ENCODE data around the gene SIRT1. TPM values are rescaled to one million over a fixed set of nuclear protein-coding genes. Genes with fewer than 3 reads are reported as not detected.
A peak's percentile ranks its signal among the peaks of the same experiment; 100 is the strongest.

The SIRT1 gene
- 13.1 and 13.9 TPM in 2 replicates for total RNA-seq (2013; cell fraction: nucleolus; rRNA removed)
- total RNA-seq (2014; rRNA removed) (10.2 and 12.8 TPM in 2 replicates), total RNA-seq (2014; rRNA removed; fragmentation: Illumina TruSeq; extraction: Trizol) (11.6 and 12.8 TPM in 2 replicates), total RNA-seq (2021) (12.0 and 14.2 TPM in 2 replicates), polyA plus RNA-seq (2011; rRNA removed) (11.4 and 17.2 TPM in 2 replicates), polyA plus RNA-seq (2014; fragmentation: Illumina TruSeq; extraction: Trizol) (13.5 and 17.9 TPM in 2 replicates), polyA plus RNA-seq (2014; fragmentation: Nextera tagmentation; extraction: Ambion mirVana) (1 to 10 TPM; 4.9 to 6.6 TPM), polyA plus RNA-seq (2014; rRNA removed) (7.2 and 9.5 TPM in 2 replicates), polyA plus RNA-seq (2016; fragmentation: Nextera tagmentation; extraction: Ambion mirVana) (10 to 100 TPM in 1 of 2 experiments, 1 to 10 TPM in 1; 3.6 to 10.2 TPM), polyA minus RNA-seq (2011; rRNA and poly(A)+ RNA removed) (5.5 and 6.6 TPM in 2 replicates), Bru-seq, nascent RNA (percentile 86 among the genes with signal in this experiment), BruChase-seq, experiment 1, labeled RNA remaining after a 6-hour chase (percentile 74 among the genes with signal in this experiment), BruChase-seq, experiment 2, labeled RNA remaining after a 2-hour chase (percentile 85 among the genes with signal in this experiment)
- polyA plus RNA-seq (2011; ENCODE audit: low read depth), result 4.3 TPM
- 4.3 and 4.9 TPM in 2 replicates for polyA plus RNA-seq (2011; cell fraction: cytosol; rRNA removed)
- polyA plus RNA-seq (2011; cell fraction: nucleus; rRNA removed), result 4.8 and 5.1 TPM in 2 replicates
- 7.4 and 7.7 TPM in 2 replicates for polyA plus RNA-seq (2012)
- 3.5 and 3.9 TPM in 2 replicates for polyA minus RNA-seq (2011; cell fraction: cytosol; rRNA and poly(A)+ RNA removed)
- polyA minus RNA-seq (2011; cell fraction: nucleus; rRNA and poly(A)+ RNA removed), result 2.8 and 4.0 TPM in 2 replicates
- long read RNA-seq, experiment 1, partial matches to known transcripts, result 2 of 3 reads
- long read RNA-seq, experiment 1, other reads (novel, unspliced or antisense), result 1 of 3 reads
- long read RNA-seq, experiment 2, partial matches to known transcripts, result 0 of 5 reads
- long read RNA-seq, experiment 2, other reads (novel, unspliced or antisense), result 4 of 5 reads

DNA sequence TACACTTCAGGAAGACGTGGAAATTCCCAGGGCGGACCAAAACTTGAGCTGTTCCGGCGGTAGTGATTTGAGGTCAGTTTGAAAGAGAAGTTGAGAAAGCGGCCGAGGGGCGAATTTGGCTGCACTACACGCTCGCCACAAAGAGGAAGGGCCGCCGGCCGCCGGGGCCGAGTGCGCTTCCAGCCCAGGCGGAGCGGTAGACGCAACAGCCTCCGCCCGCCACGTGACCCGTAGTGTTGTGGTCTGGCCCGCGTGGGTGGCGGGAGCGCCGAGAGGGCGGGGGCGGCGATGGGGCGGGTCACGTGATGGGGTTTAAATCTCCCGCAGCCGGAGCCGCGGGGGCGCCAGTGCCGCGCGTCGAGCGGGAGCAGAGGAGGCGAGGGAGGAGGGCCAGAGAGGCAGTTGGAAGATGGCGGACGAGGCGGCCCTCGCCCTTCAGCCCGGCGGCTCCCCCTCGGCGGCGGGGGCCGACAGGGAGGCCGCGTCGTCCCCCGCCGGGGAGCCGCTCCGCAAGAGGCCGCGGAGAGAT is at the start of gene SIRT1:
Gene SIRT1, plus strand, starts transcription at position 344 of the 529 bp plus-strand sequence. Its CDS starts 66 bp downstream, at position 410.
- Histone ChIP-seq H3K4me3 (peak within 1 kb of the TSS; percentile 93), H3K4me2 (ENCODE audit: control insufficient read depth, insufficient read depth) (peak within 1 kb of the TSS; percentile 82), H4K20me1 (ENCODE audit: control insufficient read depth, insufficient read depth) (no peaks in the 10 kb centered on the region), H3K36me3 (ENCODE audit: control insufficient read depth in 2 of 2, insufficient read depth in 2 of 2, low read length in 1 of 2) (0 out of 4 replicates have a peak, but pooled peaks cover 0 to 3% of the 10 kb centered on the region in 2 experiments), H3K79me2 (ENCODE audit: control insufficient read depth, insufficient read depth, low read length) (peaks cover 31% of the 10 kb centered on the region), H3K27ac (ENCODE audit: control insufficient read depth, insufficient read depth) (peak within 1 kb of the TSS; percentile 78), H3K9ac (ENCODE audit: control insufficient read depth, insufficient read depth, low read length) (peak within 1 kb of the TSS; percentile 40), H3K27me3 (replicated peaks in 1 of 2; ENCODE audit: control insufficient read depth in 2 of 2, insufficient read depth in 2 of 2, low read length in 1 of 2) (no peaks in the 10 kb centered on the region), H2AFZ (ENCODE audit: control insufficient read depth, low read depth, low read length) (peak within 1 kb of the TSS; percentile 80), H3K4me1 (ENCODE audit: control insufficient read depth, insufficient read depth, low read length) (peaks cover 4% of the 10 kb centered on the region), H3K9me3 (replicated peaks; ENCODE audit: control insufficient read depth, insufficient read depth, low read length) (no peaks in the 10 kb centered on the region)
- ChIA-PET SMC1A (ENCODE audit: uncharacterized antibody, unreplicated experiment) (interaction anchor here (0.6 to 2.0 kb wide), 15 partner anchors 8 to 446 kb away, joined by 3 to 11 read pairs (median 3); no protein-coding TSS in a partner anchor), POLR2A (interaction anchor here (1.1 kb wide), 1 partner anchor 34 kb away, joined by 7 read pairs; no protein-coding TSS in a partner anchor), RAD21 (ENCODE audit: unreplicated experiment) (interaction anchor here (0.9 to 2.1 kb wide), 5 partner anchors 12 to 191 kb away, joined by 3 to 13 read pairs (median 5); no protein-coding TSS in a partner anchor), CTCF (interaction anchor here (0.6 to 2.3 kb wide), 10 partner anchors 19 to 419 kb away, joined by 3 to 15 read pairs (median 4); no protein-coding TSS in a partner anchor)
- WGBS (ENCODE audit: insufficient coverage, insufficient replicate concordance, low lambda C conversion rate, missing lambda C conversion rate), result under 1% methylated on average over 33 of the region's 62 CpGs
- peak; percentile 90 for ATAC-seq
- in situ Hi-C loops (cut with MboI) (no loop called here), intact Hi-C loops (cut with micrococcal nuclease; ENCODE audit: unreplicated experiment) (loop anchor here (5.0 to 10.0 kb wide), 2 partner anchors 190 to 448 kb away; partner anchors contain the start of genes HERC4, HNRNPH3 and PBLD)
- peak; percentile 71 for DNase-seq (ENCODE audit: low read depth, low spot score)
- no TSS peak for BruUV-seq (replicated peaks)
- FAIRE-seq, result no peak
- TF ChIP-seq, protein P1, sequence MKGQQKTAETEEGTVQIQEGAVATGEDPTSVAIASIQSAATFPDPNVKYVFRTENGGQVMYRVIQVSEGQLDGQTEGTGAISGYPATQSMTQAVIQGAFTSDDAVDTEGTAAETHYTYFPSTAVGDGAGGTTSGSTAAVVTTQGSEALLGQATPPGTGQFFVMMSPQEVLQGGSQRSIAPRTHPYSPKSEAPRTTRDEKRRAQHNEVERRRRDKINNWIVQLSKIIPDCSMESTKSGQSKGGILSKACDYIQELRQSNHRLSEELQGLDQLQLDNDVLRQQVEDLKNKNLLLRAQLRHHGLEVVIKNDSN (IDR thresholded peaks at IDR 0.05; ENCODE audit: borderline replicate concordance, extremely low read length, insufficient read depth, low read depth, low read length), result peak; percentile 96
- TF ChIP-seq, protein P2, sequence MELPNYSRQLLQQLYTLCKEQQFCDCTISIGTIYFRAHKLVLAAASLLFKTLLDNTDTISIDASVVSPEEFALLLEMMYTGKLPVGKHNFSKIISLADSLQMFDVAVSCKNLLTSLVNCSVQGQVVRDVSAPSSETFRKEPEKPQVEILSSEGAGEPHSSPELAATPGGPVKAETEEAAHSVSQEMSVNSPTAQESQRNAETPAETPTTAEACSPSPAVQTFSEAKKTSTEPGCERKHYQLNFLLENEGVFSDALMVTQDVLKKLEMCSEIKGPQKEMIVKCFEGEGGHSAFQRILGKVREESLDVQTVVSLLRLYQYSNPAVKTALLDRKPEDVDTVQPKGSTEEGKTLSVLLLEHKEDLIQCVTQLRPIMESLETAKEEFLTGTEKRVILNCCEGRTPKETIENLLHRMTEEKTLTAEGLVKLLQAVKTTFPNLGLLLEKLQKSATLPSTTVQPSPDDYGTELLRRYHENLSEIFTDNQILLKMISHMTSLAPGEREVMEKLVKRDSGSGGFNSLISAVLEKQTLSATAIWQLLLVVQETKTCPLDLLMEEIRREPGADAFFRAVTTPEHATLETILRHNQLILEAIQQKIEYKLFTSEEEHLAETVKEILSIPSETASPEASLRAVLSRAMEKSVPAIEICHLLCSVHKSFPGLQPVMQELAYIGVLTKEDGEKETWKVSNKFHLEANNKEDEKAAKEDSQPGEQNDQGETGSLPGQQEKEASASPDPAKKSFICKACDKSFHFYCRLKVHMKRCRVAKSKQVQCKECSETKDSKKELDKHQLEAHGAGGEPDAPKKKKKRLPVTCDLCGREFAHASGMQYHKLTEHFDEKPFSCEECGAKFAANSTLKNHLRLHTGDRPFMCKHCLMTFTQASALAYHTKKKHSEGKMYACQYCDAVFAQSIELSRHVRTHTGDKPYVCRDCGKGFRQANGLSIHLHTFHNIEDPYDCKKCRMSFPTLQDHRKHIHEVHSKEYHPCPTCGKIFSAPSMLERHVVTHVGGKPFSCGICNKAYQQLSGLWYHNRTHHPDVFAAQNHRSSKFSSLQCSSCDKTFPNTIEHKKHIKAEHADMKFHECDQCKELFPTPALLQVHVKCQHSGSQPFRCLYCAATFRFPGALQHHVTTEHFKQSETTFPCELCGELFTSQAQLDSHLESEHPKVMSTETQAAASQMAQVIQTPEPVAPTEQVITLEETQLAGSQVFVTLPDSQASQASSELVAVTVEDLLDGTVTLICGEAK (IDR thresholded peaks at IDR 0.05; ENCODE audit: borderline replicate concordance), result no peak
- peak; percentile 41 for TF ChIP-seq NFIC (IDR thresholded peaks at IDR 0.05; ENCODE audit: low read depth, low read length)
- TF ChIP-seq, protein P3, sequence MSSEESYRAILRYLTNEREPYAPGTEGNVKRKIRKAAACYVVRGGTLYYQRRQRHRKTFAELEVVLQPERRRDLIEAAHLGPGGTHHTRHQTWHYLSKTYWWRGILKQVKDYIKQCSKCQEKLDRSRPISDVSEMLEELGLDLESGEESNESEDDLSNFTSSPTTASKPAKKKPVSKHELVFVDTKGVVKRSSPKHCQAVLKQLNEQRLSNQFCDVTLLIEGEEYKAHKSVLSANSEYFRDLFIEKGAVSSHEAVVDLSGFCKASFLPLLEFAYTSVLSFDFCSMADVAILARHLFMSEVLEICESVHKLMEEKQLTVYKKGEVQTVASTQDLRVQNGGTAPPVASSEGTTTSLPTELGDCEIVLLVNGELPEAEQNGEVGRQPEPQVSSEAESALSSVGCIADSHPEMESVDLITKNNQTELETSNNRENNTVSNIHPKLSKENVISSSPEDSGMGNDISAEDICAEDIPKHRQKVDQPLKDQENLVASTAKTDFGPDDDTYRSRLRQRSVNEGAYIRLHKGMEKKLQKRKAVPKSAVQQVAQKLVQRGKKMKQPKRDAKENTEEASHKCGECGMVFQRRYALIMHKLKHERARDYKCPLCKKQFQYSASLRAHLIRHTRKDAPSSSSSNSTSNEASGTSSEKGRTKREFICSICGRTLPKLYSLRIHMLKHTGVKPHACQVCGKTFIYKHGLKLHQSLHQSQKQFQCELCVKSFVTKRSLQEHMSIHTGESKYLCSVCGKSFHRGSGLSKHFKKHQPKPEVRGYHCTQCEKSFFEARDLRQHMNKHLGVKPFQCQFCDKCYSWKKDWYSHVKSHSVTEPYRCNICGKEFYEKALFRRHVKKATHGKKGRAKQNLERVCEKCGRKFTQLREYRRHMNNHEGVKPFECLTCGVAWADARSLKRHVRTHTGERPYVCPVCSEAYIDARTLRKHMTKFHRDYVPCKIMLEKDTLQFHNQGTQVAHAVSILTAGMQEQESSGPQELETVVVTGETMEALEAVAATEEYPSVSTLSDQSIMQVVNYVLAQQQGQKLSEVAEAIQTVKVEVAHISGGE (CRISPR knock-in tag; IDR thresholded peaks at IDR 0.05), result 0 out of 2 replicates have a peak, but pooled peaks have one; percentile 32
- TF ChIP-seq SIX5 (IDR thresholded peaks at IDR 0.05; ENCODE audit: low read depth, low read length, severe bottlenecking), result no peak
- TF ChIP-seq NFYA (IDR thresholded peaks at IDR 0.05; ENCODE audit: borderline replicate concordance, low read depth, low read length), result no peak
- TF ChIP-seq ZNF622 (IDR thresholded peaks at IDR 0.05), result no peak
- TF ChIP-seq JUNB (IDR thresholded peaks at IDR 0.05), result no peak
- TF ChIP-seq STAT3 (IDR thresholded peaks at IDR 0.05; ENCODE audit: low read depth, low read length), result no peak
- peak; percentile 77 for TF ChIP-seq POLR2AphosphoS2 (IDR thresholded peaks at IDR 0.05; ENCODE audit: low read depth, low read length)
